Prostate gland (tissue), 1 donor: ENCODE results near the gene VEZF1.

ENCODE experiments used
- POLR2A ChIP-seq: fragments of 450-650 bp; IDR thresholded peaks from one replicate; pipeline ENCODE4 v1.6.1; 2016; ENCODE audit warnings: antibody characterized with exemption, mild to moderate bottlenecking
- POLR2AphosphoS5 ChIP-seq: sonication (generic); formaldehyde crosslinking; IDR thresholded peaks from one replicate; pipeline ENCODE4 v1.6.1; 2017; ENCODE audit warnings: antibody characterized with exemption

- TF ChIP-seq POLR2A (no peak), POLR2AphosphoS5 (no peak)
Observed at GRCh38 chr17:57955183-57955931, 32.7 kb downstream of the VEZF1 start, which contains the start of gene CUEDC1.
